ENCODE results near the gene GLI3.

GLI3 gene

DNA sequence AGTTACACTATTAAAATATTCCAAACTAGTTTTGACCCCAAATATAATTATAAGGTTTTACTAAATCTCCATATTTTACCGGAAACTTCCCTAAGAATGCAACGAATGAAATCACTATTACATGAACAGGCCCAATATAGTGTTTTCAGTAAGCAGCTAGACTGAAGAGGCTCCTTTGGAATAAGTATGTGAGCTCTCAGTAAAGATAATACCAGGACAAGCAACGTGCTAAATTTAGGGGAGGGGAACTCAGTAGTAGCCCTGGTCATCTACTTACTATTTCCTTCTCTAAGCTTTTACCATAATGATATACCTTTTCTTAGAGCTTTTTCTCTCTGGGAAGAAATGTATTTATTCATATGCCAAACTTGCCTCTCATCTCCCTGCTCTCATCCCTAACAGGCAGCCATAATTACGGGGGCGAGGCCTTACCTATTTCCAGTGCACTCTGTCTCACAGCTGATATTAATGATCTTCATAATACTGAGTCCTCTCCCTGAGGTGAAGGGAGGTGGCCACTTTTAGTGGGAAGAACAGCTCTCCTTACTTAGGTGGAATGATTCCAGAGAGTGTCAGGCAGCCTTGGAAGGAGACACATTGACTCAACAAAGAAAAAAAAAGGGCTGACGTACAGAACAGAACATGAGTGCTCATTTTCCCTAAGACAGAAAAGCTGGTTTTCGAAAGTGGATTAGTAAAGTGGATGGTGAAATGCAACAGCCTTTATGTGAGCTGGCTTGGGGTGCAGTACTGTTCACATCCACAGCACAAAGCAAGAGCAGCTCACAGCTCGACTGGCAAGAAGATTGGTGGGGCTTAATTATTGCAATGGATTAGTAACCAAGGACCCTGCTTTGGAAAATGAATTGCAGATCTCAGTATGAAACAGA, 165.4 kb downstream of the GLI3 start:
- no peak for DNase-seq

DNA sequence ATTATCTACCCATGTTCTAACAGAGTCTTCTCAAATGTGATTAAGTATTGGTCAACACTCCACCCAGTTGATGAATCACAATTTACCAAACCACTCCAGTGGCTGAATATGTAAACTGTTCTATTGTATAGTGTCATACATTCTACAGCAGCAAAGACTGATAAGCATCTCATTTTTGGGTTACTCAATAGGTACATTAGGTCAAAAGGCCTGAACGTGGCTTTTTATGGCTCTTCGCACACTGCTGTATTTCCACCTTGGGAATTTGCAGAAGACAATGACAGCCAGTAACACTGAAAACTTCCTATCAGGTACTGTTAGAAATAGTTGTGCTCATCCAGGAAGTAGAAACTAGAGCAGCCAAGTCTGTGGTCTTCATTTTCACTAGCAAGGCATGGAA, 166.9 kb downstream of the GLI3 start:
- no peak for DNase-seq

DNA sequence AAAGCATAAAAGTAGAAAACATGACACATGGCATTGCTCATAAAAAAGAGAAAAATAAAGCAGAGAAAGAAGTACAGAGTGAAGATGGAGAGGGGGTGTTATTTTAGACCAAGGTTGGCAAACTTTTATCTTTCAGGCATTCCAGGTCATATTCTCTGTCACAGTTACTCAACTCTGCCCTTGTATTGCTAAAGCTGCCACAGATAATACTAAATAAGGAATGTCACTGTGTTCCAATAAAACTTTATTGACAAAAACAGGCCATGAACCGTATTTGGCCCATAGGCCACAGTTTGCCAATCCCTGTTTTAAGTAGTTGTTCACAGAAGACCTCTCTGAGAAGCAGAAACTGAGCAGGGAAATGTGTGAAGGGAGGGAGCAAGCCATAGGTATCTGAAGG, 167.4 kb downstream of the GLI3 start:
- DNase-seq, result no peak

DNA sequence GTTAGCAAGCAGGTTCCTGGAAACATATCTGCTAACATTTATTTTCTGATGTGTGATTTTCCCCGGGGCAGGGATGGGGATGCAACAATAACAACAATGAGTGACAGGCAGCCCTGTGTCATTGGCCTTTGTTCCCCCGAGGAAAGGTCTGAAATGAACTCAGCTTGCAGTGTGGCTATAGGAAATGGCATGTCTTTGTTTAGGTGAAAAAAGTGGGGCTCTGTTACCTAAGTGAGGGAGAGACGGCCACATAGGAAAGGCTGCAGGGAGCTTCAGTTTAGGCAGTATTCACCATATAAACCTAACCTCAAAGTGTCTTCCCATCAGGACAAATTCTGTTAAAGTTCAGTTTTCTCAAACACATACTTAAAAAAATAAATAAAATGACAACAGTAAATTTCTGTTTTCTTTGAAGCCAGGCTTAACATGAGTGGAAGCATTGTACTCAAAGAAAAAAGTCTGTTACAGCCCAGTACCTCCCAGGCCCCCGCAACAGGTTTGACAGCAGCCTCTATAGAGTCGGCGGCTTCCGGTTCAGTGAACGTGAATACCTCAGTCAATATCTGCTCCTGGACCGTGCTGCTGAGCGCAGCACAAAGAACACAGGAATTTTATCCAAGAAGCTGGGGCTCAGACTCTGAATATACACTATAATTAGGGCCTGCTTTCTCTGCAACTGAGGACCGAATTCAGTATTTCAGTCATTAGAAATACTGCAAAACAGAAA, 168.3 kb downstream of the GLI3 start:
- DNase-seq, result no peak

DNA sequence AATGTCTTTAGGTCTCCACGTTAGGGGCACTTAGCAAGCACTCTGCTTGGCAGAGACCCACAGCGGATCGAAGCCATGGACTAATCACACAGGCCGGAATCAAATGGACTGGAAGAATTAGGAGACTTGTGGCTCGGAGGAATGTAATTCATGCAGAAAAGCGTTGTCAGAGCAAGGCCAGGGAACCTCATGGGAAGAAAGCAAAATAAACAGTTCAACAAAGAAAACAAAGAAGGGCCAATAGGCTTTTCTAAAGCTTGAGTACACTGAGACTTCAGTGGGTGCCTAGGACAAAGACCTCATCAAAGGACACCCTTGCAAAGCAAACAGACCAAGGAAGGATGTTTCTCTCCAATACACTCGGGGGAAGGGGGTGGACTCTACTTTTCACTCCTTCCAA, 171.1 kb downstream of the GLI3 start:
- no peak for DNase-seq

DNA sequence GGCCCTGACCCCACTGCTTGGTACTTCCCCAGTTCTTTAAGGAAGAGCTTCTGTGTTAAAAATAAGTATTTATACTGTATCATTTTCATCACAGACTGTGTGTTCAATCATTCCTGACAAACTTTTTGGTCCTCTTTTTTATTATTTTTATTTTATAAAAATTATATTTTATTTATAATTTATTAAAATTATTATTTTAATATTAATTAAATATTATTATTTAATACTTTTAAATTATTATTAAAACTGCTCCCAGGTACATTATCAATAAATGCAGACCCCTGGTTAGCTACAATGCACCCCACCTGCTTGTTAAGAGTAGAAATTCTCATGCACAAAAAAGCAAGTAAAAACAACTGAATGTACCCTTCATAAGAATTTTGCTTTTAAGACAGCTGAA, 172.0 kb downstream of the GLI3 start:
- no peak for DNase-seq

DNA sequence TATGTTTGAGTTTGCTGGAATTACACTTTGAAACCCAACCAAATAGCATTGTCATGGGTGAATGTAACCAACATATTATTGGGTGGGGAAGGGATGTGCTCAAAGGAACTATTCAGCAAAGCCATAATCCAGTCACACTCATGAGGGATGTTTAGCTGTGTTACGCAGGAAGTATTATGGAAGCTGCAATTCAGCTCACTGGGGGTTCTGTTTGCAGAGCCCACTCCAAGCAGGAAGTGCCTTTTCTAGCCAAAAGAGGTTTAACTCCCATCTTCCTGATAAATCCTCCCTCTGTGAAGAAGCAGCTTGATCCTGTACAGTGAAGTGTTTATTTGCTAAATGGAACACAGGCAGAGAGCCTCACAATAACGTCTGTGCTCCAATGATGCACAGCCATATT, 172.5 kb downstream of the GLI3 start:
- no peak for DNase-seq

DNA sequence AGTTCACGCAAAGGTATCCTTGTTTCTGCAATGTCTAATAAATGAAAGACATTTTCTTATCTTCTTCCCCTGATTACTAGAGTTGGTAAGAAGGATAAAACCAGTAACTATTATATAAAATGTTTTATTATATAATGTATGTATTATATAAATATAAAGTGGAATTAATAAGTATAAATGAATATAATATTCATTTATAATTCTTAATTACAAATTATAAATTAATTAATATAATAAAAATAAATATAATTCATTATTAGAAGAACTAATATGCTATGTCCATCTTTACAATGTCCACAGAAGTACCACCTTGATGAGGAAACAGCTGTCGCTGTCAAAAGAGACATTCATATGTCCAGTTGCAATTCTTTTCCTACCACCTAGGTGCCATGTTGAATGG, 177.7 kb downstream of the GLI3 start:
- no peak for DNase-seq

DNA sequence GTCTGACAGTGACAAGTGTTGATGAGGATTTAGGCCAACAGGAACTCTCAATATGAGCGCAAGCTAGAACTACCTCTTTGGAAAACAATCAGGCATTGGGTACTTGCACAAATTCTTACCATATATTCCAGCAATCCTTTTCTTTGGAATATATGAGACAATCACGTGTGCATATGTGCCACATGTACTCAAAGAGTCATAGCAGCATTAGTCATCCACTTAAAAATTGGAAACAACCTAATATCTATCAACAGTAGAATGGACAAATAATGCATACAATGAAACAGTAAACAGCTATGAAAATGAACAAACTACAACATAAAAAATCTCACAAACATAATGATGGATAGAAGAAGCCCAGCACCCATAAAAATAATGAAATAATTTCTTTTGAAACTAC, 179.7 kb downstream of the GLI3 start:
- no peak for DNase-seq

DNA sequence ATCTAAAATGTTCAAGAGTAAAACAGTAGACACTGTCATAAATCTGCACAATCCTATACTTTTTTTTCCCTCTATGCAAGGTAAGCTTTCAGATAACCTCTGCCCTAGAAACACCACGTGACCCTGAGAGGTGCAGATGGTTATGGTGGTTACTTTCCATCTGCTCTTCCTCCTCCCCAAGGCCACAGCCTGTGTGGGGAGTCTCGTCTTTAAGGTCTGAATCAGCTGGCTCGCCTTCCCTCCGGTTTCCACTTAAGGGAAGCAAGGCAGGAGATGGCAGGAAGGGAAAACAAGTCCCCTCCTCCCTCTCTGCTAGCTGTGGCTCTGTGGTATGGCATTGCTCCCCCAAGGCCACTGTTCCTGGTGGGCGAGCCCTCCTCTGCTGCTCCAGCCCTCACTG, 181.8 kb downstream of the GLI3 start:
- no peak for DNase-seq

DNA sequence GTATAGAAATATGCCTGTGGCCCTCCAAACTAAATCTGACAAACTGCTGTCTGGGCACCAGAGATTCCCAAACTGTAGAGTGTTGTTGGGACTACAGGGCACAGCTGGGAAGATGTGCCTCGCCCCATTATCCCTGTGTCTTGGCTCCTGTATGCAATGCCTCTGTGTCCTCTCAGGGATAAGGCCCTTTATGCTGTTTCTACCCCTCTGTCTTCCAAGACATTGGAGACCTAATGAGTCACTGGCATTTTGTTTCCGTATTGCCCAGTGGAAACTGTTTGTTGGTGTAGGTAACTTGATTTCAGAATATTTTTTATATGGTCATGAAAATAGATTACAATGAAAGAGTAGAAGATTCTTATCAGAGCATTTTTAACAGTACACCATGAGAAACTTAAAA, 183.2 kb downstream of the GLI3 start:
- DNase-seq, result no peak

DNA sequence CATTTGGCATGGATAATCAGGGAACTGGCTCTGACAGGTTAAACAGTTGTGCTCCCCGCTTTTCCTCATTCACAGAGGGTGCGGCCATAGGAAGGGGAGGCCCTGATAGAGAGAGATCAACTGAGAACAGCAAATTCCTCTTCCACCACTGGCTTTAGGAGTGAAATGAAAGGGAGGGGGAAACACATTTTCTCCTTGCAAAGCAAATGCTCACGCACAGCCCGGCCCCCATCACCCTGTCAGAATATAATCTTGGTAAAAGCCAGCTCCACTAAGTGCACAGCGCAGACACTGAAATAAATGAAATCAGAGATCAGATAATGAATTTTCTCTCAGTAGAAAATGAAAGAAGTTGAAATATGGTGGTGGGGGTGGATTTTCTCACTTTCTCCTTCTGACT, 187.2 kb downstream of the GLI3 start:
- DNase-seq, result no peak

DNA sequence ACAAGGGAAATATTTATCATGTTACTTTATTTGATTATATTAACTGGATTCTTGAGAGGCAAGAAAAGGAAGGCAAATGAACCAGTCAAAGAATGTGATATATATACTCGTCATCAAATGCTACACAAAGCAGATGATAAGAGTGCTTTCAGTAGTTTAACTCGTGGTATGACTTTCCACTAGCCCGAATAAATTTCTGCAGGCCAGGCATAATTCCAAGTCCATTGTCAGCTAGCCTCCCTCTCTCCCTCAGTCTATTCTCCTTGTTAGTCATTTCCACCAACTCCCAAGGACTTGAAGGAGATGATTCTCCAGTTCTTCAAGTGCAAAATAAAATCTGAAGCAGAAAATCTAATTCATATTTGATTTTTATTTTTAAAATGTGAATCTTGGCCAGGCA, 190.5 kb downstream of the GLI3 start:
- DNase-seq, result no peak

DNA sequence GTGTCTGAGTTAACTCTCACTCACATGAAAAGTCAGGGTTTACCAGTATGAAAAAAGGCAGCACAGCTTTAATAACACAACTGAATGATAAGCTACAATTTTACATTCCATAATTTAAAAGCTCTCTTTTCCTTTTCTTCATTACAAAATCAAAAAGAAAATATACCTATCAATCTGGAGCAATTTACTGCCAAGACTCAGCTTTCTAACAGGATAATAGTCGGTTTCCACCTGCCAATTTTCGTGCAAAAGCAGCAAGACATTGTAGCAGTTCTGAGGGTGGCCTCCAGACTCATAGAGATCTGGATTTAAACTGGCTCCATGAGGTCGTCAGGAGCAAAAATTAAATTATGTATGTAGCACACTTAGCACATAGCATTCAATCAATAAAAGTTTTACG, 191.0 kb downstream of the GLI3 start:
- no peak for DNase-seq

DNA sequence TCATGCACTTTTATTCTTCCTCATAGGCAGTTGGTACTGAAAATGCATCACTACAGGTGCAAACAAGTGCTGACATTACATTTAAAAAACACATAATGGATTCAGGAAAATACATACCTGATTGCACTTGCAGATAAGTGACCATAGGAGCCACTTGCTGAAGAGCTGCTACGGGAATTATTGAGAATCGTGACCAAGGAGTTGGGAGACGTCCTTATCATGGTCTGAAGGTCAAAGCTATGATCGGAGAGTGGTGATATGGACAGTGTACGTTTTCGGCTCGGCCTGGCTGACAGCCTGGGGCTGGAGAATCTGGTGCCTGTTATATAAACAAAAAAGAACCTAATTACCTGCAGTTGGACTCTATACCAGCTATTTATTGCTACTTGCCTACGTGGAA, 197.1 kb downstream of the GLI3 start:
- DNase-seq, result no peak

DNA sequence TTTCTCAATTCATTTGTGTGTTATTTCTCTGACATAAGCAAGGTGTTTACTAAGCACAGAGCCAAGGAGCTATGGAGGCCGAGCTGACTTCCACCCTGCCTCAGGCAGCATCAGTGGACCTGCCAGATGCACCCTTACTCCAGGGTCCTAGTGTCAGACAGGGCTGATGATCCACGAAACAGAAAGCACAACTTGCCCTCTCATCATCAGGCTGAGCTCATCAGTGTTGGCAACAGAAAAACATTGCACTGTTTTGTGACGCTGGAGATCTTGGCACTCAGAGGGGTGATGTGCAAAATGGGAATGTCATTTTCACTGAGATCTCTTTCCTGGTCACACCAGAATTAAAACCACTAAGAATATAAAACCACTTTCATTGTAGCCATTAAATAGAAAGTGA, 201.8 kb downstream of the GLI3 start:
- DNase-seq, result no peak

DNA sequence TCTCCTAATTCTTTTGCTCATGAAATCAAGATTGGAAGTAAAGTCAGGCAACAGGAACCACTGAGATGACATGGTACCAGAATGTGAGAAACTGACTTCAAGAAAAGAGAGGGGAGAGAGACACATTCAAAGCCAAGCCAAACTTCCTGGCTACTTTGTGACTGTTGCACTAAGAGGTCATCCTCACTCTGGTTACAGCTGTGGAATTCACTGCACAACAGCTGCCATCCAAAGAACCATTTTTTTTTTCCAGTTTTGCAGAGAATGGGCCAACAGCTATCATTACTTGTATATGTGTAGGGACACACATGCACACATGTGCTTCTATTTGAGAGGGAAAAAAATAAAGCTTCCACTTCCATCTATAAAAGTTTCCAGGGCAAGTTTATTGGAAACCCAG, 203.5 kb downstream of the GLI3 start:
- no peak for DNase-seq

DNA sequence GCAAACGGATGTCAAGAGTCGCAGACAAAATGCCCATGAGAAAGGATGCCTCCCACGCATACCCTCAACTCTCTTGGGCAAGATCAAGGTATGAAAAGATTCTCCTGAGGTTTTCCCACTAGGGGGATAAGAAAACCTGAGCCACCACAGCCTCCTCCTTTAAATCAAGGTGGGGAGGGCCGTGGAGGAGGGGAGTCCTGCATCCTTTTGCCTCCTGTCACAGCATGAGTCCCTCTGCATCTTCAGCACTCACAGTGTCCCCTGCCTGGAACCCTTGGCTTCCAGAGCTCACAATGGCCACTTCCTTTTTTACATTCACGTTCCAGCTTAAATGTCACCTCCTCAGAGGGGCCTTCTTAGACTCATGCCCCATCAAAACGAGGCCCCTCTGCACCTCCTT, 207.6 kb downstream of the GLI3 start:
- DNase-seq, result no peak

DNA sequence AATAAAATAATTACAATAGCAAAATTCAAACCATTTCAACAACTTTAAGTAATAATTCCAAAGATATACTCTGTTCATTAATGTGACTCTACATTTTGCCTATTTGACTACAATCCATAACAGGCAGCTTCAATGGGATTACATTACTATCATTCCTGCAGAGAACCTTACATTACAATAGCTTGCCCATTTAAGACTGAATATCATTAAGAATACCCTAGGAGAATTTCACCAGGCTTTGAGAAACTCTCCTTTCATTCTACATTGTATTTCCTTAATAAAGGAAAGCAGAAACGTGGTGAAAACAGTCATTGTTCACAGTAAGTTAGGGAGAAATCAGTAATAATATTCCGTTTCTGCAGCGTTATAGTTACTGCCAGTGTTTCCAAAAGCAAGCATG, 209.5 kb downstream of the GLI3 start:
- DNase-seq, result no peak

DNA sequence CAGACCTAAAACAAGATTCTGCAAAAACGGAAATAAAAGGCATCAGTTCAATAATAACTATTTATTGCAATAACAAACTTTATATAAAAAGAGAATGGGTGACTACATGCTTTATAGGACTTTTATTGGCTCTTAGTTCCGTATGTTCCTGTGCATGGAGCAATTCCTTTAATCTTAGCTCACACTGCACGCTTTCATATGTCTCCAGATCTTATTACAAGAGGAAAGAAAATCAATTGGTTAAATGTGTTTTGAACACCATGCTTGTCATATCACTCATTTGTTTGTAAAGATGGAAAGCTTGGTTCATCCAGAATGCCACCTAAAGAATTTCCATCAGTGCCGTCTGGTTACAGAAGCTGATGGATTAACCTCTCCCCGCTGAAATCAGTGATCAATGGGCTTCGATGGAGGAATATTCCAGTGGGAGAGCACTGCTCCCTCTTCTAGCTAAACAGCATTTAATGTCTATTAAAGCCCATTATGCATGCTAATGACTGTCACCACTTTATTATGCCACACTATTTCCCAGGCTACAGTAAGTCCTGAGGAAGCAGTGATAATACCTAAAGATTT, 210.3 kb downstream of the GLI3 start:
- DNase-seq, result no peak

DNA sequence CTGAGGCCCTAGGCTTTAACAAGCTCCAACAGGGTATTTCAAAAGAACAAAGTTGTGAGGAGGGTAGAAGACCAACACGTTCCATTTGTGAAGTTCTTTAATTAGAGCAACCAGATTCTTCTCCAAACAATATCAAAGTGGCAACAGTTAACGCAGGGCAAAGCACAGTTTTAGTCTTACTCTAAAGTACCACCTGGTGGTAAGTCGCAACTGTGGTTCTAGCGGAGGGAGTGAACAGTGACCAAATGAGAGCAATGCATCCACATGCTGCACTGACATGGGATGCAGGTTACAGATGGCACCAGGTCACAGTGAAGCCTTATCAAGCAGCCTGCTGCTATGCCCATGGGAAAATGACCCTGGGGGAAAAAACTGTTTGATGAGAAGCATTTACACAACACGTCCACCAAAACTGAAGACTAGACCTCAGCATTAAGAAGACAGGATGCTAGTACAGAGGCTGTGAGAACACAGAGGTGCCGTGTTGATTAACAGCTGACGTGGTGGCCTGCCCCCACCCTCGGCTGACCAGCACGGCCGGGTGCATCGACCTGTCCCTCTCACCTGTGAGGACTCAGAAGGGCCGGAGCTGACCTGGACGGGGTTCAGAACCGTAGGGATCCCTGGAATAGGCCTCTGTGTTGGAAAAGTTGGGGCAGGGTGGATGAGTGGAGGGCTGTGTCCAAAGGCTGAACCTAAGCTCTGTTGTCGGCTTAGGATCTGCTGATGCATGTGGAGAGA, 211.2 kb downstream of the GLI3 start:
- no peak for DNase-seq

DNA sequence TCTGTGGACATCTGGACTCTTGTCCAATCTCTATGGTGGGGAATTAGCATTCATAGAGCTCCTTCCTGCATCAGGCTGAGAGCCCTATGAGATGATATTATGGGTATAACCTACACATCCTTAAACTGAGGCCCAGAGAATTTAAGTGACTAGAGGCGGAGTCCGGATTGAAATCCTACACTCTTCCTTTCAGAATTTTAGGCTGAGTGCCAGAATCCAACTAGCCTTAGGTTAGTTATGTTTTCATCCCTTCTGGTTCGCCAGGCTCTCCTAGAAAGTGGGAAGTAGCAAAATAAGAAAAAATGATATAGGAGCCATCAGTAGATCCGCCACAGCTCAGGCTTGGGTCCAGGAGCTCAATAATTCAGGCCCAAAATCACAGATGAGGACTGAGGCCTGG, 212.5 kb downstream of the GLI3 start:
- DNase-seq, result no peak

DNA sequence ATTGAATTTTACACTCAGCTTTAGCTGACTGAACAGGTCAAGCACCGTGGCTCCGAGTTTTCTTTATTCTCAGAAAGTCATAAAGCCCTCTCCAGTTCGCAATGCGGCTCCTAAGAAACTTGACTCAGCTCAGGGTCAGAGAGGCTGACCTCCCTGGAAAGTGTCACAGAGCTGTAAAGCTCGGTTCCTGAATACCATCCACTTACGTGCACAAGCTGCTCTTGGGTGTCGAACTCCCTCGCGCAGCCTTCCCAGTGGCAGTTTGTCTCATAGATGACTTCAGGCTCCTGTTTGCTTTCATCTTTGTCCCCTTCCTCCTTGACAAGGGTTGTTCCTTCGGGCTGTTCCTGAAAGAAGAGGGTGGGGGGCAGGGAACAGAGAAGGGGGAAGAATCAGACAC, 213.7 kb downstream of the GLI3 start:
- DNase-seq, result no peak

DNA sequence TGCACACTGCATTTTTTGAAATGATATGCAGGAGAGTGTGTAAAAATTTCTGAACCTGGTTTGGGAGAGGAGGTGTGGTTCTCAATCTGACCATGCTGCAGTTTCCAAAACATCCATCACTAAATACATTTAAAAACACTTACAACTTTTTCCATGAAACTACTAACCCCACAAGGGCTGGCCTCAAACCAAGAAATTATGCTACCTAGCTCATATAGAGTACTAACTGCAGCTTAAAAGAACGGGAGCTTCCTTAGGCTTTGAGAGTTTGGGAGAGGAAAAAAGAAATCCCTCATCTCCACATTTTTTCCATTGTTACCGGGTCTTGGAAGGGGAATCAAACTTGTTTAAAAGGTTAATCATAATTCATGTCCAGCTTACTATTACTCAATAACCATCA, 214.2 kb downstream of the GLI3 start:
- DNase-seq, result no peak
